Left lobe of liver (tissue), 2 donors: Measurements from ENCODE around the gene FASTKD2. TPM values are rescaled to one million over a fixed set of nuclear protein-coding genes. Genes with fewer than 3 reads are reported as not detected.
"Not testable (repeated sequence)": the region's sequence is repeated elsewhere in the genome, so short reads cannot be mapped to it uniquely, and the experiment has no call there.

Experiments used
- ATAC-seq: fragments of 200-7000 bp; cut with Tn5 transposase; one replicate; pipeline ENCODE4 v1.9.1; 2020; ENCODE audit warnings: mild to moderate bottlenecking, moderate library complexity
- DNase-seq: peaks from one replicate; pipeline ENCODE4 v3.0.0-alpha.2; 2020; ENCODE audit warnings: low spot score
- total RNA-seq: library from RNA; stranded (reverse); gene quantifications from one replicate; pipeline ENCODE4 v1.2.1, GENCODE V29; 2021
- donor health status: DM: no; HTN: no; CAD: no; lungs with moderate emphysema.
- donor health status: DM: no; HTN: yes; CAD: no.

FASTKD2 gene
- total RNA-seq, 1 donor from 2014 or later: 12.9 TPM

DNA sequence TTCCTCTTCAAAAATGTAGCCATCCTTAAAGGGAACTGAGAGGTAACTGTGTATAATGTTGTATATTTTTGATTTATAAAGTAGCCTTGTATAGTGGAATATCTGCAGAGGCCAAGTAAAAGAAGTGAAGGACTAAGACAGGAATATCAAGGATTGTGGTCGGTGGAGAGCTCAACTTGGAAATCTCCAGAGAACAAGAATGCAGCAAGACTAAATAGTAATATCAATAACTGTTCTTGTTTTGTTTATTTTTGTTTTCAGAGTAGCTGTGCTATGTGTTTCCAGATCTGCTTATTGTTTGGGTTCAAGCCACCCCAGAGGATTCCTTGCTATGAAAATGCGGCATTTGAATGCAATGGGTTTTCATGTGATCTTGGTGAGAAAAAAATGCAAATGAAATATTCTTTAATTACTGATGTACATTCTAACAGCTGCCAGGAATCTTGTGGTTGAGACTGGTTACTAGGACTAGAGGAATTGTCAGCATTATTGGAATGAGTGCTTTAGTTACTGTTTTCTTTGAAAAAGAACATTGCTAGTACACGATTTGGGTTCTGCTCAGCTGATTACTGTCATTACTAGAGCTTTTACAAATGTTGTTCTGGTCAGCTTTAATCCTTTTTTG is 25.0 kb downstream of the FASTKD2 start:
- ATAC-seq (no peak), DNase-seq (no peak)

DNA sequence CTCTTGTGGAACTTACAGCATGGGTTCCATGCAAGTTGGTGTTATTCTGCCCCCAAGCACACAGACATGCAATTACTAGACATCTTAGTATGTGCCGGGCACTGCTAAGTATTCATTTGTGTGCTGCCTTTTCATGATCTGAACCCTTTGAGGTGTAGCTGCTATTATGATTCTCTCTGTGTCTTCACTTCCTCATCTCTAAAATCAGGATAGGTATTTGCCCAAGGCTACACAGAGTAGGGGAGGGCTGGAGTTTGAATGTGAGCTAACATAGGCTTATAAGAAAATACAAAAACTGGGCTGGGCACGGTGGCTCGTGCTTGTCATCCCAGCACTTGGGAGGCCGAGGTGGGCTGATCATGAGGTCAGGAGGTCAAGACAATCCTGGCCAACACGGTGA is 27.2 kb downstream of the FASTKD2 start:
- ATAC-seq: no peak
- no peak for DNase-seq

DNA sequence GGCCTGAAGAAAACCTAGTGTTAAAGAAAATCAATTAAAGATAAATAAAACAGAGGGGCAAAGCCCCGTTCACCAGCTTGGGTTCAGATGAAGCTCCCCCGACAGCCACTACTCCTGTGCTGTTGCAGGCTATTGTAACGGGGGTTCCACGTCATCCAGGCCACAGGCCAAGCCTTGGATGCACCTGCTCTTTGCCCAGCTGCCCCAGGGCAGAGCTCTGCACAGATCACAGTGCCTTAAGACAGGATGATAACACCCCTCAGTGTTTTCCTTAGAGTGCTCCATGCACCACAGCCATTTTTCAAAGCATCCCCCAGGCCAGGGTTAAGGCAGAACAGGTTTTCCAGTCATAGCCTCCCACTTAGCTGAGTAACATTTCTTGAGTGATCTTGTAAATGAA is 32.0 kb downstream of the FASTKD2 start:
- ATAC-seq (peak; percentile 36), DNase-seq (no peak)

DNA sequence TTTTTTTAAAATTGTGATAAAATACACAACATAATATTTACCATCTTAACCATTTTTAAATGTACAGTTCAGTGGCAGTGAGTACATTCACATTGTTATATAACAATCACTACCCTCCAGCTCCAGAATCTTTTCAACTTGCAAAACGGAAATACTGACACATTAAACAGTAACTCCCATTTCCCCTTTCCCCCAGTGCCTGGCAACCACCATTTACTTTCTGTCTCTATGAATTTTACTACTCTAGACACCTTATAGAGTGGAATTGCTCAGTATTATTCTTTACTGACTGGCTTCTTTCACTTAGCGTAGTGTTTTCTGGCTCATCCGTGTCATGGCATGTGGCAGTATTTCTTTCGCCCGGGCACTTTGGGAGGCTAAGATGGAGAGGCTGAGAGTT is 32.6 kb downstream of the FASTKD2 start:
- ATAC-seq (no peak), DNase-seq (no peak)

DNA sequence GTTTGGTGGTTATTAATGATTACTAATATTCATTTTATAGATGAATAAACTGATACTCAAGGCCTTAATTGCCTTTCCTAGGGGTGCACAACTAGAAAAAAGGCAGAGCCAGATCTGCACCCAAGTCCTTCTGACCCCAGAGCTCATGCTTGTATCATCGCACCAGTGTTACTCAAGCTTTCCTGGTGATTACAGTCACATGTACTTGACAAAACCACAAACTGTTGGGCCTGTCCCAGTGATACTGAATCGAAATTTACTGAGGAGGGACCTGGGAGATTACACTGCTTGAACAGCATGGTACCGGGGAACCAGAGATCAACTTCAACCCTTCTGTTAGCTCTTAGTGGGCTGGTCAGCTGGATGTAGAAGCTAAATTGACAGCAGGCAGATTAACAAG is 33.7 kb downstream of the FASTKD2 start:
- ATAC-seq: no peak
- no peak for DNase-seq

DNA sequence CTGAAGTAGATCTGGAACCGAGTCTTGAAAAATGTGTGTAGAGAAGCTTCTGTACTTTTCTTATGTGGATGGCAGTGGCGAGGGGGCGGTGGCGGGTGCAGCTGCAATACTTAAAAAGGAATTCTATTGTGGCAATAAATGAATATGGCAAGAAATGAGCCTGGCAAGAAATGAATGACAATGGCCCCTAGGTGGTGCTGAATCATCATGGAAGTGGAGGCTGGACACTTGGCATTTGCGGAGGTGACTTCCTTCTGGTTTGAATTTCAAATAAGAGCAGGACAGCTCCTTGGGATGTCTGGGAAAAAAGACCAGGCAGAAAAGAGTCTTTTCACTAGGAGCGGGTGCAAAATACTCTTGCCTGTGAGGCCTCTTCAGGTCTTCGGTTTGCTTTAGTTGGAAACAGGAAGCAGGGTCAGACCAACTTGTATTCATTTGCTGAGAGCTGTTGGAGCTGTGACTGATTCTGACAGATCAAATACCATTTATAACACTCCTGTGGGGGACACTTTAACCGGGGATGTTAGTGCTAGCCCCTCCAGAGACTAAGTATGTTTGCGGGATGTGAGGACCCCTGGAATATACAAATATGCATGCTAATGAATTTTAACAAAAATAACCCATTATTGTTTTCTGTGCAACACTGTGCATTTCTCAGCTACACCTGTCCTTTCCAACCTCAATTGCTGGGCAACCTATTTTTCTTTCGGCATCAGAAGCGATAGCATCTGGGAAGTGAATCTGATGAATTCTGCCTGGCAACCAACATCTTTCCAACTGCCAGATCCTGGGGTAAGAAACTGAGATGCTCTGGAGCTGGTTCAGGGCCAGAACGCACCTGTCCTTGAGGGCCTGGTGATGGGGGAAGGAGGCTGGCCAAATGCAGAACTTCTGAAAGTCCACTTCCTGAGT is 35.4 kb downstream of the FASTKD2 start:
- DNase-seq: peak; percentile 61
- ATAC-seq: peak; percentile 93

DNA sequence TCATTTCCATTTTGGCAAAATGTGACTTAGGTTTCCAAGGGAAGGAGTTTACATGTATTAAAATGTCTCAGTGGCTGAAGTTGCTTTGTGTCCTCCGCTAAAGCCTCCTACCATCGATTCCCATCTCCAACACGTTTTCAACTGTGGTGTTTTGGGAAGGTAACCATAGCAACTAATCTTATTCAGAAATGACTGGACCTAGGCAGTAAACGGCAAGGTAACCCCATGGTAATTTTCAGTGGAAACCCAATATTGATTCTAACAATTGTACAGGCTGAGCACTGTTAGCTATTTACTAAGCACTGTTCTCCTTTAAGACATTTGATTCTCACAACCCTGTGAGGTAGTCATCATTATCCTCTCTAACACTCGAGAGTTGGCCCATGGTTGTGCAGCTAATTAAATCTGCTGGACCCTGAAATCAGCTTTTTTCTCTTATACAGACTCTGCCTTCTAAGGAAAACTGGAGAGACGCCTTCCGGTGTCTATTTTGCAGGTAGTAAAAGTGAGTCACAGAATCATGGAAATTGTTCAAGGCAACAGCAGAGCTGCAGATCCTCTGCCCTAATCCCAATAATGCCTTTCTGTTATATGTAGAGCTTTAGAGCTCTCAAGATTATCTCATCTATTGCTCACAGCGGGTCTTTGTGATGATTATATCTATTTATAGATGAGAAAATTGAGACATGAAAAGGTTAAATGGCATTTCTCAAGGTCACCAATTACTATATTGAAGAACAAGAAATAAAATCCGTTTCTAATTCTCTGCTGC is 36.2 kb downstream of the FASTKD2 start:
- ATAC-seq: no peak
- DNase-seq: no peak

DNA sequence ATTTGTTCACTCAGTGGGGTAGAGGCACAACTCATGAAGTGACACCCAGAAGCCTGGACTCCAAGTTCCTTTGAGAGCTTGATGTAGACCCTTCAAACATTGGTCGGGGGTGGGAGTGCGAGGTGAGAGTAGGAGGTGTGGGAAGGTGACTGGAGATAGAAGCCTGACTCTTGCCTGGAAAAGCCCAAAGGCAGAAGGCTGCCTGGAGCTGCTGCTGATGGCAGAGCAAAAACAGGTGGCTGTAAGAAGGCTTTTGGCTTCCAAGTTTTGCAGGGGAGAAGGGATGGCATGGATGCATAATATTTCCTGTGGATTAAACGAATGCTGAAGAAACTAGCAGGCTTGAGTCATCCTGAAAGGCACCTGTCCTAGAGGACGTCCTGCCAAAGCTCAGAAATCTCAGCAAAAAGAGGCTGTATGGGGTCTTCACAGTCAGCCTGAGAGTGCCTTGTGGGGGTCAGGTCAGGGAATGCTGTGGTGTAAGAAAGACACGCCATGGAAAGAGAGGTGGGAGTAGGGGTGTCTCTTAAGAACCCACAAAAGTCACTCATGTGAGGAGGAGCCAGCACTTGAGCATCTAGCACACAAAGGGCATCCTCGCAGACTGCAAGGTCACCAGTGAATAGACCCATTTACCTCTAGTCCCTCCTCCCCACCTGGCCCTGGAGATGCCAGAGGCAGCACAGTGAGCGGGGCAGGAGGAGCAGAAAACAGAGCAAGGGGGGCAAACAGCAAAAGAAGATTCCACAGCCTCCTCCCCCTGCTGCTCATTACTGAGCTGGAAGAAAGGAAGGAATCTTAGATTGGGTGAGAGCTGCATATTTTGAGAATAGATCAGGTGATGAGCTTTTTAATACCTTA is 37.5 kb downstream of the FASTKD2 start:
- DNase-seq (no peak), ATAC-seq (no peak)

DNA sequence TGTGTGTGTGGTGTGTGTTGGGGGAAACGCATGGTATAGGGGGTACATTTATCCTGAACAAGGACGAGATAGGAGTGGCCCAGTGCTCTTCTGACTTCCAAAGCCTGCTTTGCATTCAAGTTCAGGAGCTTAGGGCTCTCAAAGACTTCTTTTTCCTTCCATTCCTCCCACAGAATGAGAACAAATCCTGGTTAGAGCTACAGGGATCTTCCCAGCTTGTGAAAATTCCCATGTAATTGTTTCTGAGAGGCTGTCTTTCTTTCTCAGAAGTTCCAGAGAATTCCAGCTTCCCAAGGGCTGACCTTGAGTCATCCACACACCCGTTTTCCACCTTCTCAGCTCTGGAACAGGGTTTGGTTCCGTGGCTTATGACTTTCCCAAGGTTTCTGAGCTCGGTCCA is 38.9 kb downstream of the FASTKD2 start:
- ATAC-seq: no peak
- no peak for DNase-seq

DNA sequence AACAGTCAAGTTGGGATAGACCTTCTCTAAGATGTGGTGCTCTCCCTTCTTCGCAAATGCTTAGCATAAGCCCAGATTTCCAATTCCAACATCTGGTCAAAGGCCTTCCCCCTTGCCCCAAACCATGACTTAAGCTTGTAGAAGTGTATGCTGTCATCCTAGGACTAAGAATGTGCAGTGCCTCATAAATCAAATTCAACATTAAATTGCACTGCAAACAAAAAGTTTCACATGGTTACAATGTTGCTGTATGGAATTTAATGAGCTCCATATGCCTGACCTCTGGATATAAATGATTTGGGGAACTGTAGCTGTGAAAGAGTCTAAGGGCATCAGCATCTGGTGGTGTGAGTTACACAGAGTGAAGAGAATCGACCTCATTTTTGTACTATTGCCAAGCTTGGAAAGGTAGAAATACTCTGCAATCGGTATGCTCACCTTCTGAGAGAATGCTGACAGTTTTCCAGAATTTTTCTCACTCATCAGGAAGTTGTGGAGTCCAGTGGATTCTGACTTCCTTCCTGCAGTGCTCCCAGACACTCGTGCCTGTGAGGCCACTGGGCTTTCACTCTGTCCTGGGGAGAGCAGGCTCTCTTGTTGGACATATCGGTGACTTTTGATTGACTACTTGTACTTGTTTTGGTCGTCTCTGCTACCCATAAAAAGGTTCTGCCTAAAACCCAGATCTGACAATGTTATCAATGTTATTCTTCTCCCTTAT is 40.6 kb downstream of the FASTKD2 start:
- ATAC-seq (peak; percentile 60), DNase-seq (no peak)

DNA sequence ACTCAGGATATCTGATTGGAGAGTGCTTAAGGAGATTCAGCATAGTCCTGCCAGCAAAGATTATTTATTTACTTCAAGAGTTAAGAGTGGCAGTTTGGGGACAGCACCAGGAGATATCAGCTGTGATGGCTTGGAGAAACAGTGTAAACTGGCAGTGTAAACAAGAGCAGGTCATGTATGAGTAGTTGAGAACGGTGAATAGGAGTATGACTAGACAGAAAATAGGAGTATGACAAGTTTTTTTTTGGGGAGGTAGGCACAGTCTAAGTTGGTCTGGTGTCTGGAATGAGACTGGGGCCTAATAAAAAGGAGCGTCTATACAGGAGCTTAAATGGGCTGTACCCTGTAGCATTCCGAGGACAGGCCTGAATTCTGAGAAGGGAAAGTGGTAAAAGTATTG is 42.2 kb downstream of the FASTKD2 start:
- ATAC-seq, DNase-seq: not testable (repeated sequence)

DNA sequence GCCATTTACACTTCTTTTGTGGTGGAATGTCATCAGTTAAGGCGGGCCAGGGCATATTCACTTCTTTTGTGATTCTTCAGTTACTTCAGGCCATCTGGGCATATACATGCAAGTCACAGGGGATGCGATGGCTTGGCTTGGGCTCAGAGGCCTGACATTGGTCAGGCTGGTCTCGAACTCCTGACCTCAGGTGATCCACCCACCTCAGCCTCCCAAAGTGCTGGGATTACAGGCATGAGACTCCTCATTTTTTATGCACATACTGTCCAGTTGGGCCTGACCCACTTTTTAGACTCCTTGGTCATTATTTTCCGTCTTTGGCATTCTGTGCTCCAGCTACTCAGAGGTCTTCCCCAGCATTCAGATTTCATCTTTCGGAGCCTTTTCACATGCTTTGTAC is 47.1 kb downstream of the FASTKD2 start:
- not testable (repeated sequence) for ATAC-seq, DNase-seq

DNA sequence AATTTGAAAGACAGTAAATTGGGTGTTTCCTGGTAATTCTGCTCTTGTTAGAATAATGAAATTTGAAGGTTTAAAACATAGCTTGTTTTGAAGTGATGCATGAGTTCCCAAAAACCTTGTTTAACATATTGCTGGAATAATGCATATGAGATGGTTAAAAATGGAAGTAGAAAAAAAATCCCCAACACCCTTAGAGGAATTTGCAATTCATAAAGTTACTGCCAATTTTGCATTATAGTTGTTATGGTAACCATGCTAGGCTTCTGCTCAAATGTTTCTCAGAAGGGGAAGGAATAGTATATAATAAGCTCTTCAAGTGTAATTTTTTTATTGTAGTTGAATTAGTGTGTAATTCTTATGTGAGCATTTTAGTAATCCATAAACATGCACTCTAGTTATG is 49.1 kb downstream of the FASTKD2 start:
- DNase-seq (no peak), ATAC-seq (no peak)

DNA sequence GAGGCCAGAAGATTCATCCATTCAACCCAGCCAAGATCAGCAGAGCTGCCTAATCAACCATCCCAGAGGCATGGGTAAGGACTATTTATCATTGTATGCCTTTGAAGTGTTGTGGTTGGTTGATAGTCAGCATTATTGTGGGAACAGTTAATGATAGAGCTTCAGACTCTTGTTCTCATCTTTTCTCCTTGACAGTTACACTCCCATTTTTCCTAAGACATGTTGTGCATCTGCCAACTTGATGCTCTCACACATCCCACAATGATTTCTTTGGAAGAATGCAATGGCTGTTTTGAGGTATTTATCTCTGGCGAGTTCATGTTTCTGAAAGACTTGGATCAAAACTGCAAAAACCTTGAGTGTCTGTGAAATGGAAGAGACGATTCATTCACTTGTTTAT is 55.4 kb downstream of the FASTKD2 start:
- ATAC-seq (no peak), DNase-seq (no peak)

DNA sequence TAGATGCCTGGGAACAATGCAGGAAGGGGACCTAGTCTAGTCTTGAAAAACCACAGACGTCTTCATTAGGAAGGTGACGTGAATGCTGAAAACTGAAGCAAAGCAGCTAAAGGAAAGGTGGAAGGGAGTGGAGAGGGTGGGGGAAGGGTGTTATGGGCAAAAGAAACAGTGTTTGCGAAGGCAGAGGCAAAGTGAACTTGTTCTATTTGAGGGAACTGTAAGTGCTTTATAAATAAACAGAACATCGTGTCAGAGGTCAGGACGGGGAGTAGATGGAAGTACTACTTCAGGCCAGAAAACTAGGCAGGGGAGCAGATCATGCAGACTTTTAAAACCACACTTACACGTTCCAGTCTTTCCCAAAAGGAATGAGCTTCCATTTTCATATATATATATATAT is 57.8 kb downstream of the FASTKD2 start:
- peak; percentile 99 for ATAC-seq
- DNase-seq: peak; percentile 52

DNA sequence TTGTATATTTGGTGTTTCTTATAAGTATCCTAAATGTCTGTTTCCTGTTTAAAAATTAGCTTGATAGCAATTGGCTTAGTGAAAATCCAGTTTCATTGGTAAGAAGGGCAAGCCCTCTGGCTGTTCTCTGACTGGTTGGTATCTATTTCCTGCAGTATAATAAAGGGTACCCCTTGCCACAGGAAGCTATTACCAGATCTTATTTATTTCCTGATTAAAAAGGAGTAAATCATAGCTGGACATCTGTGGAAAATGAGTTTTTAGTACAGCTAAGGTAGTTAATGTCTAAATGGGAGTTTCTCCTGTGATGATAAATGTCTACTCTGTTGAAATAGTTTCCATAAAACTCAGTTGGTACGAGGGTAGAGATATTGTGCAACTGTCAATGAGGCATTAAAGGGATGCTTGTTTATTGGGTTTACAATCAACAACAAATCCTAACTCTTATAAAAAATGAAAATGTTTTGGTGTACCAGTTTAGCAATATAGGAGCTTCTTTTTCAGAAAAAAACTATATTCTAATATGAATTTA is 58.7 kb downstream of the FASTKD2 start:
- ATAC-seq (no peak), DNase-seq (no peak)

DNA sequence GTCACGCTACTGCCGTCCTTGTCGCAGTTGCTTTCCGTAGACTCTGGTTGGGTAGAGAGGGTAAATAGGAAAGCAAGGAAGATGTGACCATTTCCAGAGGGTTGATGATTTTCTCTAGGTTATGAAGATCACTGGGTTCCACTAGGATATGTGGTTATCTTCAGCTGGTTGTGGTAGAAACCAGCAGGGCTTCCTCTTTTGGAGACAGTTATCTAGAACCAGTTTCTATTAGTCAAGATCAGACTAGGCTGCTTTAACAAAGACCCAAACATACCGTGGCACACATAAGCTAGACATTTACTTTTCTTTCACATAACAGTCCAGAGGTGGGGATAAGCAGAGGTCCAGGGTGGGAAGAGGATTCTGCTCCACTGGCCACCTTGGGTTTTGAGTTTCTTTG is 59.6 kb downstream of the FASTKD2 start:
- ATAC-seq: no peak
- no peak for DNase-seq

DNA sequence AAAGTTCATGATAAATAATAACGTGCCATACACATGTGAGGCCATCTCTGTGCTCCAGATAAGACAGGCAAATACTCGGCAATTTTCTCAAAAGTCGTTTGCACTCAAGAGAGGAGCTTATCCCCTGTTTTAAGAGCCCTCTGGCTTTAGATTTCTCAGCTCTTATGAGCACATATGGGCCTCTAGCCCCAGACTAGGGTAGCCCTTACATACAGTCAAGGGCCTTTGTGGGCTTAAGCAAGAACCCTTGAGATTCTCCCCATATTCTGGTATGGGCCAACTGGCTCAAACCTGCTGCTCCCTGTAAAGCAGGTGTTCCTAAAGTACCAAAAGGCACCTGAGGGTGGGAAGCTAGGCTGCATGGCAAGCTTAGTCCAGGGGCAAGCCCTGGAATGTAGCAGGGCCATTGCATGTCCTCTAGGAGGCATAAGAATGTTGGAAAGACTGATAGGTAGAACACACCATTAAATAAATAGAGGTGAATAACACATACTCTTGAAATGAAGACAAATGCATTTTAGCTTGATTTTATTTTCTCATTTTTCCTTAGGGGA is 66.1 kb downstream of the FASTKD2 start:
- ATAC-seq (no peak), DNase-seq (no peak)

DNA sequence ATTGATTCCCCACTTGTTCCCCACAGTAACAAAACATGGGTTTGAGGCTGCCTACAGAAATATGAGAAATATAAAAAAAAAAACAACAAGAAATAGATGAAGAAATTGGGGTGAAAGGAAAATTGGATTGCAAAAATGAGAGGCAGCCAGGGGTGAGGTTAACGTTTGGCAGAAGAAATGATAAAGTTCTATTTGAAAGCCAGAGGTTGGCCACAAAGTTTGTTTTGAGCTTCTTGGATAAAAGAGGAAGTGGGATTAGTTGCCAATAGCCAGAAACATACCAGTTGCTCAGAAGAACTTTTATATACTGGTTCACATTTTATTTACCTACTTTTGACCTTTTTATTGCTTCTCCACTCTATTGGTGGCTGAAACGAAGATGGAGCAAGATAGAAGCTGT is 67.5 kb downstream of the FASTKD2 start:
- ATAC-seq: no peak
- DNase-seq: no peak
